ENCODE results near the gene TRMT44. TPM values are rescaled to one million over a fixed set of nuclear protein-coding genes. Genes with fewer than 3 reads are reported as not detected.
"Not testable (repeated sequence)": the region's sequence is repeated elsewhere in the genome, so short reads cannot be mapped to it uniquely, and the experiment has no call there.

Gene TRMT44
- total RNA-seq, 1 experiment from 2014 or later = 23.4 TPM

DNA sequence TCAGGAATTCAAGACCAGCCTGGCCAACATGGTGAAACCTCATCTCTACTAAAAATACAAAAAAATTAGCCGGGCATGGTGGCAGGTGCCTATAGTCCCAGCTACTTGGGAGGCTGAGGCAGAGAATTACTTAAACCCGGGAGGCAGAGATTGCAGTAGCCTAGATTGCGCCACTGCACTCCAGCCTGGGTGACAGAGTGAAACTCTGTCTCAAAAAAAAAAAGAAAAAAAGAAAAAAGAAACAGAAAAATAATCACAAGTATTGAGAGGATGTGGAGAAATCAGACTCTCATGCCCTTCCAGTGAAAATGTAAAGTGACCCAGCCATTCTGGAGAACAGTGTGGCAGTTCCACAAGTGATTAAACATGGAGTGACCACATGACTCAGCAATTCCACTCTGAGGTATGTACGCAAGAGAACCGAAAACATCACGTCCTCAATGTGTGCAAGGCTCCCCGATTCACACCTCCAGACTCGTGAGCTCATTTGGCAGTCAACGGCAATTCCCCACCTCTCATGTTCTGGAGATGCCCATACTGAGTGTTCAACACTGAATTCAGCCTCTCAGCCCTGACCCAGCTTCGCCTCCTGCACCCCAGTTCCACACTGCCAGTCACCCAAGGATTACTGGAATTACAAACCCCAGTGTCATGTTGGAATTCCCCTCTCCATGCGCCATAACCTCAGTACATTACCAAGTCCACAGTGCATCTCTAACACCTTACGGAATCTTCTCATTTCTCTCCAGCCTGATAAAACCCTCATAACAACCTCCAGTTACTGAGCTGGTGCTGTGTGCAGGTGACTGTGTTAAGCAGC is 21.1 kb upstream of the TRMT44 start:
- intact Hi-C loops (cut with micrococcal nuclease; ENCODE audit: unreplicated experiment) = no loop called here
- Histone ChIP-seq H3K27me3 (replicated peaks; ENCODE audit: control insufficient read depth, insufficient read depth, low read length) (no peaks in the 10 kb centered on the region), H3K4me1 (peaks cover 12% of the 10 kb centered on the region), H3K36me3 (ENCODE audit: control insufficient read depth, insufficient read depth, low read length) (no peaks in the 10 kb centered on the region), H3K9me3 (no peaks in the 10 kb centered on the region), H3K4me3 (ENCODE audit: low read depth, low read length) (no peak overlapping the region)
- DNase-seq = no peak
- no TSS peak for BruUV-seq (replicated peaks)
- ChIA-PET POLR2A (interaction anchor here (0.8 kb wide), 1 partner anchor 9 kb away, joined by 3 read pairs; no protein-coding TSS in a partner anchor), CTCF (interaction anchor here (0.9 to 1.3 kb wide), 2 partner anchors 9 kb away, joined by 3 to 5 read pairs; no protein-coding TSS in a partner anchor)
- H3K4me3 Mint-ChIP-seq (ENCODE audit: unreplicated experiment) = no peak overlapping the region
- no peaks in the 10 kb centered on the region for H3K9me3 Mint-ChIP-seq (ENCODE audit: unreplicated experiment)
- peak overlapping the region; percentile 73 for H3K27ac Mint-ChIP-seq (ENCODE audit: unreplicated experiment)
- peaks cover 5% of the 10 kb centered on the region for H3K36me3 Mint-ChIP-seq (ENCODE audit: insufficient read depth, unreplicated experiment)
- TF ChIP-seq, protein P1, sequence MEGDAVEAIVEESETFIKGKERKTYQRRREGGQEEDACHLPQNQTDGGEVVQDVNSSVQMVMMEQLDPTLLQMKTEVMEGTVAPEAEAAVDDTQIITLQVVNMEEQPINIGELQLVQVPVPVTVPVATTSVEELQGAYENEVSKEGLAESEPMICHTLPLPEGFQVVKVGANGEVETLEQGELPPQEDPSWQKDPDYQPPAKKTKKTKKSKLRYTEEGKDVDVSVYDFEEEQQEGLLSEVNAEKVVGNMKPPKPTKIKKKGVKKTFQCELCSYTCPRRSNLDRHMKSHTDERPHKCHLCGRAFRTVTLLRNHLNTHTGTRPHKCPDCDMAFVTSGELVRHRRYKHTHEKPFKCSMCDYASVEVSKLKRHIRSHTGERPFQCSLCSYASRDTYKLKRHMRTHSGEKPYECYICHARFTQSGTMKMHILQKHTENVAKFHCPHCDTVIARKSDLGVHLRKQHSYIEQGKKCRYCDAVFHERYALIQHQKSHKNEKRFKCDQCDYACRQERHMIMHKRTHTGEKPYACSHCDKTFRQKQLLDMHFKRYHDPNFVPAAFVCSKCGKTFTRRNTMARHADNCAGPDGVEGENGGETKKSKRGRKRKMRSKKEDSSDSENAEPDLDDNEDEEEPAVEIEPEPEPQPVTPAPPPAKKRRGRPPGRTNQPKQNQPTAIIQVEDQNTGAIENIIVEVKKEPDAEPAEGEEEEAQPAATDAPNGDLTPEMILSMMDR (IDR thresholded peaks at IDR 0.05; ENCODE audit: insufficient read depth in 1 of 2, low read depth in 1 of 2, low read length in 1 of 2, severe bottlenecking in 1 of 2, unreplicated experiment in 1 of 2) = no peak
- H3K4me1 Mint-ChIP-seq (ENCODE audit: low read depth, unreplicated experiment) = peaks cover 8% of the 10 kb centered on the region
- H3K27me3 Mint-ChIP-seq (ENCODE audit: insufficient read depth, unreplicated experiment) = no peaks in the 10 kb centered on the region

DNA sequence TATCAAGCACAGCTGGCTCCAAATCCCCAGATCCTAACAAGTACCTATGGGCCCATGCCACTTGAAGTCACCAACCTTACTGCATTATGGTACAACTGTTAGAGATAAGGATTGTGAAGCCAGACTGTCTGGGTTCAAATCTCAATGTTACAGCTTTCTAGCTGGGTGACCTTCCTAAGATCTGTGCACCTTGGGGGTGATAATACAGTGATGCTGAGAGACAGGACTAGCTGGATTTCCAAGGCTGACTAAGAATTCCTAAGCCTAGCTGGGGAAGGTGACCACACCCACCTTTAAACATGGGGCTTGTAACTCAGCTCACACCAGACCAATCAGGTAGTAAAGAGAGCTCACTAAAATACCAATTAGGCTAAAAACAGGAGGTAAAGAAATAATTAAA is 20.4 kb upstream of the TRMT44 start:
- peaks cover 12% of the 10 kb centered on the region for H3K4me1 ChIP-seq
- H3K27me3 ChIP-seq (replicated peaks; ENCODE audit: control insufficient read depth, insufficient read depth, low read length); H3K4me3 Mint-ChIP-seq (ENCODE audit: unreplicated experiment); H3K36me3 ChIP-seq (ENCODE audit: control insufficient read depth, insufficient read depth, low read length); DNase-seq; H3K9me3 ChIP-seq; intact Hi-C loops (cut with micrococcal nuclease; ENCODE audit: unreplicated experiment); H3K4me3 ChIP-seq (ENCODE audit: low read depth, low read length); H3K27me3 Mint-ChIP-seq (ENCODE audit: insufficient read depth, unreplicated experiment); H3K36me3 Mint-ChIP-seq (ENCODE audit: insufficient read depth, unreplicated experiment); BruUV-seq (replicated peaks); H3K9me3 Mint-ChIP-seq (ENCODE audit: unreplicated experiment); H3K4me1 Mint-ChIP-seq (ENCODE audit: low read depth, unreplicated experiment): not testable (repeated sequence)
- ChIA-PET CTCF (interaction anchor here (0.9 to 1.3 kb wide), 2 partner anchors 9 kb away, joined by 3 to 5 read pairs; no protein-coding TSS in a partner anchor), POLR2A (interaction anchor here (0.8 kb wide), 1 partner anchor 8 kb away, joined by 3 read pairs; no protein-coding TSS in a partner anchor)
- peak overlapping the region; percentile 73 for H3K27ac Mint-ChIP-seq (ENCODE audit: unreplicated experiment)

DNA sequence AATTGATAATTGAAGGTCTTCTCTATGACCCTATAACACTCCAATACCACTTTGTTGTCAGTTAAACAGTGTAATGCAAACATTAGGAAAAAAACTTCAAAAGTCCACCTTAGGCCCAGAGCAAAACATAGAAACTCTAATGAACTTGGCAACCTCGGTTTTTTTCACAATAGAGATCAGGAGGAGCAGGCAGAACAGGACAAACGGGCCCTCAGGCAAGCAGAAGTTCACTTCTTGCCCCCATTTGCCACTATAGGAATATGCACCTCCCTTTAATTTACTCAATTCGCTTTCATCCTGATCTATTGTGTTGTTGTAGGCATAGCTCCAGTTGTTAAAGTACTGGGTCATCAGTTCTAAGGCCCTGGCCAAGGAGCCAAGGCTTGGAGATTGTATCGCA is 18.2 kb upstream of the TRMT44 start:
- Histone ChIP-seq H3K9me3 (no peaks in the 10 kb centered on the region), H3K4me1 (peaks cover 14% of the 10 kb centered on the region), H3K4me3 (ENCODE audit: low read depth, low read length) (no peak overlapping the region), H3K27me3 (replicated peaks; ENCODE audit: control insufficient read depth, insufficient read depth, low read length) (no peaks in the 10 kb centered on the region), H3K36me3 (ENCODE audit: control insufficient read depth, insufficient read depth, low read length) (no peaks in the 10 kb centered on the region)
- CTCF ChIA-PET = no interaction called here
- Mint-ChIP-seq H3K4me3 (ENCODE audit: unreplicated experiment) (no peak overlapping the region), H3K4me1 (ENCODE audit: low read depth, unreplicated experiment) (peaks cover 8% of the 10 kb centered on the region), H3K36me3 (ENCODE audit: insufficient read depth, unreplicated experiment) (peaks cover 11% of the 10 kb centered on the region), H3K27me3 (ENCODE audit: insufficient read depth, unreplicated experiment) (no peaks in the 10 kb centered on the region), H3K9me3 (ENCODE audit: unreplicated experiment) (no peaks in the 10 kb centered on the region), H3K27ac (ENCODE audit: unreplicated experiment) (no peak overlapping the region)
- intact Hi-C loops (cut with micrococcal nuclease; ENCODE audit: unreplicated experiment) = no loop called here
- BruUV-seq (replicated peaks) = no TSS peak
- POLR2A ChIA-PET = no interaction called here
- DNase-seq = peak in 1 of 2 experiments; percentile 41
- TF ChIP-seq, protein P1 (IDR thresholded peaks at IDR 0.05; ENCODE audit: insufficient read depth in 1 of 2, low read depth in 1 of 2, low read length in 1 of 2, severe bottlenecking in 1 of 2, unreplicated experiment in 1 of 2) = no peak
